ENCODE results near the gene USH1G.

Gene USH1G

GRCh38 chr17:74883241-74883745, 39.8 kb downstream of the USH1G start:
- TF ChIP-seq, protein P1, sequence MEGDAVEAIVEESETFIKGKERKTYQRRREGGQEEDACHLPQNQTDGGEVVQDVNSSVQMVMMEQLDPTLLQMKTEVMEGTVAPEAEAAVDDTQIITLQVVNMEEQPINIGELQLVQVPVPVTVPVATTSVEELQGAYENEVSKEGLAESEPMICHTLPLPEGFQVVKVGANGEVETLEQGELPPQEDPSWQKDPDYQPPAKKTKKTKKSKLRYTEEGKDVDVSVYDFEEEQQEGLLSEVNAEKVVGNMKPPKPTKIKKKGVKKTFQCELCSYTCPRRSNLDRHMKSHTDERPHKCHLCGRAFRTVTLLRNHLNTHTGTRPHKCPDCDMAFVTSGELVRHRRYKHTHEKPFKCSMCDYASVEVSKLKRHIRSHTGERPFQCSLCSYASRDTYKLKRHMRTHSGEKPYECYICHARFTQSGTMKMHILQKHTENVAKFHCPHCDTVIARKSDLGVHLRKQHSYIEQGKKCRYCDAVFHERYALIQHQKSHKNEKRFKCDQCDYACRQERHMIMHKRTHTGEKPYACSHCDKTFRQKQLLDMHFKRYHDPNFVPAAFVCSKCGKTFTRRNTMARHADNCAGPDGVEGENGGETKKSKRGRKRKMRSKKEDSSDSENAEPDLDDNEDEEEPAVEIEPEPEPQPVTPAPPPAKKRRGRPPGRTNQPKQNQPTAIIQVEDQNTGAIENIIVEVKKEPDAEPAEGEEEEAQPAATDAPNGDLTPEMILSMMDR (IDR thresholded peaks at IDR 0.05; ENCODE audit: low read depth, low read length) = no peak
- H3K4me3 ChIP-seq (ENCODE audit: low read depth, low read length) = no peak overlapping the region

- TF ChIP-seq, protein P1 (IDR thresholded peaks at IDR 0.05; ENCODE audit: low read depth, low read length) = no peak
- no peak overlapping the region for H3K4me3 ChIP-seq (ENCODE audit: low read depth, low read length)
These were observed 40.4 kb downstream of the USH1G start for GRCh38 chr17:74882517-74883240.

GRCh38 chr17:74881073-74881472, 42.0 kb downstream of the USH1G start:
- TF ChIP-seq, protein P1 (IDR thresholded peaks at IDR 0.05; ENCODE audit: low read depth, low read length) = no peak
- no peak overlapping the region for H3K4me3 ChIP-seq (ENCODE audit: low read depth, low read length)

- H3K4me3 ChIP-seq (ENCODE audit: low read depth, low read length) = no peak overlapping the region
- TF ChIP-seq, protein P1 (IDR thresholded peaks at IDR 0.05; ENCODE audit: low read depth, low read length) = no peak
These were observed 43.7 kb downstream of the USH1G start for GRCh38 chr17:74879308-74879707.

GRCh38 chr17:74878658-74879057, 44.4 kb downstream of the USH1G start:
- TF ChIP-seq, protein P1 (IDR thresholded peaks at IDR 0.05; ENCODE audit: low read depth, low read length) = no peak
- no peak overlapping the region for H3K4me3 ChIP-seq (ENCODE audit: low read depth, low read length)

- no peak overlapping the region for H3K4me3 ChIP-seq (ENCODE audit: low read depth, low read length)
- TF ChIP-seq, protein P1 (IDR thresholded peaks at IDR 0.05; ENCODE audit: low read depth, low read length) = no peak
These were observed 45.2 kb downstream of the USH1G start for GRCh38 chr17:74877592-74878548.

Measured in WI38 (cell line).